ENCODE results near the gene BDKRB1.
A peak's percentile ranks its signal among the peaks of the same experiment; 100 is the strongest.

BDKRB1 gene

DNA sequence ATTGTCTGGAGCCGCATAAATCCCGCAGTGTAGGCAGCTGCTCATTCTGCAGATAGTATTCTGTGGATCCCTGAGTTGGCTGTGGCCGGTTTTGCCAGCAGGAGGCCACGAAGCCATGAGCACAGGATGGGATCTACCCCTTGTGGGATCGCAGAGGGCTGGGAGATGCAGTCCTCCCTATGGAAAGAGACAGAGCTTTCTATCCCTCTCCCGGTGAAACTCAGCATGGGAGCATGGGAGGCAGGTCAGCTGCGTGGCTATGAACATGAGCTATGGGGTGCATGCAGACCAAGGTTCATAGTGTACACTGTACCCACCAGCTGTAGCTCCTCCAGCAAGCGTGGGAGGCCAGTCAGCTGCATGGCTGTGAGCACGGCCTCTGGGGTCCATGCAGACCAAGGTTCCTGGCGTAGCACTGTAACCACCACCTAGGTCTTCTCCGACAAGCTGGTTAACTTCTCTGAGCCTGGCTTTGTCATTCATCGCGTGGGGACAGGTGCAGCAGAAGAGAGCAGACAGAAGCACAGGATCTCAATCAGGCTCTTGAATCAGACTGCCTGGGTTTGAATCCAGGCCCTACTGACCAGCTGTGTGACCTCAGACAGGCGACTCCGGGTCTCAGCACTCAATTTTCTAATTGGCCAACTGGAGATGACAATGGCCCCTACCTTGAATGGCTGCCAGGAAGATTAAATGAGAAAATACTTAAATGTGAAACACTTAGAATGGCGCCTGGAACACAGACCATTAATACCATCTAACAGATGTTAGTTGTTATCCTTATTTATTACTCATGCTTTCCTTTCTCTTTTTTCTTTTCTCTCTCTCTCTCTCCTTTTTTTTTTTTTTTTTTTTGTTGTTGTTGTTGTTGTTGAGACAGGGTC, 6.0 kb downstream of the BDKRB1 start:
- DNase-seq = no peak

DNA sequence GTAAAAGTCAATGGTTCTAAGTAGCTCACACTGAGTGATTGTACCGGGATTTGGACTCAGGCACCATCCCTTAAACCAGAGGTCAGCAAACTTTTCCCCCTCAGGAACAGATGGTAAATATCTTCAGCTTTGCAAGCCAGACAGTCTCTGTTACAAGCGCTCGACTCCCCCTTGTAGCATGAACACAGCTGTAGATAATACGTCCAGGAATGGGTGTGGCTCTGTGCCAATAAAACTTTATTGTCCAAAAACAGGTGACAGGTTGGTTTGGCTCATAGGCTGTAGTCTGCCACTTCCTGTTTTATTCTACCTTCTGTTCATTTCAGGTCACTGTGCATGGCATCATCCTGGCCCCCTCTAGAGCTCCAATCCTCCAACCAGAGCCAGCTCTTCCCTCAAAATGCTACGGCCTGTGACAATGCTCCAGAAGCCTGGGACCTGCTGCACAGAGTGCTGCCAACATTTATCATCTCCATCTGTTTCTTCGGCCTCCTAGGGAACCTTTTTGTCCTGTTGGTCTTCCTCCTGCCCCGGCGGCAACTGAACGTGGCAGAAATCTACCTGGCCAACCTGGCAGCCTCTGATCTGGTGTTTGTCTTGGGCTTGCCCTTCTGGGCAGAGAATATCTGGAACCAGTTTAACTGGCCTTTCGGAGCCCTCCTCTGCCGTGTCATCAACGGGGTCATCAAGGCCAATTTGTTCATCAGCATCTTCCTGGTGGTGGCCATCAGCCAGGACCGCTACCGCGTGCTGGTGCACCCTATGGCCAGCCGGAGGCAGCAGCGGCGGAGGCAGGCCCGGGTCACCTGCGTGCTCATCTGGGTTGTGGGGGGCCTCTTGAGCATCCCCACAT, 7.6 kb downstream of the BDKRB1 start:
- DNase-seq = no peak

DNA sequence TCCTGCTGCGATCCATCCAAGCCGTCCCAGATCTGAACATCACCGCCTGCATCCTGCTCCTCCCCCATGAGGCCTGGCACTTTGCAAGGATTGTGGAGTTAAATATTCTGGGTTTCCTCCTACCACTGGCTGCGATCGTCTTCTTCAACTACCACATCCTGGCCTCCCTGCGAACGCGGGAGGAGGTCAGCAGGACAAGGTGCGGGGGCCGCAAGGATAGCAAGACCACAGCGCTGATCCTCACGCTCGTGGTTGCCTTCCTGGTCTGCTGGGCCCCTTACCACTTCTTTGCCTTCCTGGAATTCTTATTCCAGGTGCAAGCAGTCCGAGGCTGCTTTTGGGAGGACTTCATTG, 8.2 kb downstream of the BDKRB1 start:
- no peak for DNase-seq

DNA sequence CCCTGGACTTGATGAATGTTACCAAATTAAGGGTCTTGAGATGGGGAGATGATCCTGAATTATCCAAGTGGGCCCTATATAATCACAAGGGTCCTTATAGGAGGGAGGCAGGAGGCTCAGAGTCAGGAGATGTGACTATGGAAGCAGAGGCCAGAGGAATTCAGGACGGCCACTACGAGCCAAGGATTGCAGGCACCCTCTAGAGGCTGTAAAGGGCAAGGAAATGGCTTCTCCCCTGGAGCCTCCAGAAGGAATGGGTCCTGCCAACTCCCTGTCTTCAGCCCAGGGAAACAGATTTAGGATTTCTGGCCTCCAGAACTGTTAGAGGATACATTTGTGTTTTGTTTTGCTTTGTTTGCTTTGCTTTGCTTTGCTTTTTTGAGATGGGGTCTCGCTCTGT, 8.8 kb downstream of the BDKRB1 start:
- no peak for DNase-seq

DNA sequence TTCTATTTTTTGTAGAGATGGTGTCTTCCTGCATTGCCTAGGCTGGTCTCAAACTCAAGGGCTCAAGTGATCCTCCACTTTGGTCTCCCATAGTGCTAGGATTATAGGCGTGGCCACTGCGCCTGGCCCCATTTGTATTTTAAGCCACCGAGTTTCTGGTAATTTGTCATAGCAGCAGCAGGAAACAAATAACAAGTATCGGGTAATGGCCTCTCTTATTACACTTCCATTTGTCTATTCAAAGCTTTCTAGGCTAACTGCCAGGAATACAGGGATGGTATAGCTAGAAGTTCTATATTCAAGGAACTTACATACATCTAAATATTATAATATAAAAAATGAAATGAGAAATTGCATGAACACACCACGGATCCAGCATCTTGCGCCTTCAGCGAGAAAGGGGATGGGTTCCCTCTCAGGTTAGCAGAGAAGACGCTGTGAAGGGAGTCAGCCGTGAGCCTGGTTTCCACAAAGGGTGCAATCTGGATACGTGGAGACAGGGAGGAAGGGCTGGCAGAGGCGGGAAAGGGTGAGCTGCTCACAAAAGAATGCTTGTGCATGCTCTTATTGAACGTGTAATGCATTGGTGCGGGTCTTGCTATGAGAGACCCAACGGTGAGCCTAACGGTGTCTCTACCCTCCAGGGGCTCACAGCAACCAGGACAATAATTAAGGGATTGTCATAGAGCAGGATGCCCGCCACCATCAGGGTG, 9.5 kb downstream of the BDKRB1 start:
- peak; percentile 52 for DNase-seq

DNA sequence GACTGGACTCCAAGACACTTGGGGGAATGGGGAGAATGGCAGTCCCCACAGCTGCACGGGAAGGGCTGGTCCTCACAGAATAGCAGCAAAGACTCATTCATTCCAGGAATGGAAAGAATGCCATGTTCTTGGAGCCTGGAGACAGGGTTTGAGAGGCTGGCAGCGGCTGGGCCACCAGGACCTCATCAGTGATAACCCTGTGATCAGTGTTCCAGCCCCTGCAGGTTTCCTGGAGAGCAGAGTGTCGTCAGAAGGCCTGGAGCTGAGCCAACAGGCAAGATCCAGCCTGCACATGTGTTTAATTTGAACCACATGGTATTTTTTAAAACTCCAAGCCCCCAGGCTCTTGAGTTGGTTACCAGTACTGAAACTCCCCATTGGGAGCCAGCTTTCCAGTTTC, 11.3 kb downstream of the BDKRB1 start:
- DNase-seq = peak; percentile 67

DNA sequence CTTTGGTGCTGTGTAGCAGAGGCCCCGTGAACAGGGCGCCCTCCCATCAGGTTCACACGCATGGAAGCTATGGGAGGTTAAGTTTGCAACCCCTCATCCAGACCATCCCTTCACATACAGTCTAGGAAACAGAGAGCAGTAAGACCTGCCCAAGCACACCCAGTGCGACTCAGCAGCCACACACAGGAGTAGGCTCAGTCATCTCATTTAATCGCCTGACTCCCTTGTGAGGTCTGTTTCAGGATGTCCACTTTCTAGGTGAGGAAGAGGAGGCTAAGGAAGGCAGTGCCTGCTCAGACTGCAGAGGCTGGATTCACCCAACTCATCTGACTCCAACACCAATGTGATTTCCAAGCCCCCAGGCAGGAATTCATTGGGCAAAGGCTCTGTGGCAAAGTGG, 11.9 kb downstream of the BDKRB1 start:
- DNase-seq = no peak

DNA sequence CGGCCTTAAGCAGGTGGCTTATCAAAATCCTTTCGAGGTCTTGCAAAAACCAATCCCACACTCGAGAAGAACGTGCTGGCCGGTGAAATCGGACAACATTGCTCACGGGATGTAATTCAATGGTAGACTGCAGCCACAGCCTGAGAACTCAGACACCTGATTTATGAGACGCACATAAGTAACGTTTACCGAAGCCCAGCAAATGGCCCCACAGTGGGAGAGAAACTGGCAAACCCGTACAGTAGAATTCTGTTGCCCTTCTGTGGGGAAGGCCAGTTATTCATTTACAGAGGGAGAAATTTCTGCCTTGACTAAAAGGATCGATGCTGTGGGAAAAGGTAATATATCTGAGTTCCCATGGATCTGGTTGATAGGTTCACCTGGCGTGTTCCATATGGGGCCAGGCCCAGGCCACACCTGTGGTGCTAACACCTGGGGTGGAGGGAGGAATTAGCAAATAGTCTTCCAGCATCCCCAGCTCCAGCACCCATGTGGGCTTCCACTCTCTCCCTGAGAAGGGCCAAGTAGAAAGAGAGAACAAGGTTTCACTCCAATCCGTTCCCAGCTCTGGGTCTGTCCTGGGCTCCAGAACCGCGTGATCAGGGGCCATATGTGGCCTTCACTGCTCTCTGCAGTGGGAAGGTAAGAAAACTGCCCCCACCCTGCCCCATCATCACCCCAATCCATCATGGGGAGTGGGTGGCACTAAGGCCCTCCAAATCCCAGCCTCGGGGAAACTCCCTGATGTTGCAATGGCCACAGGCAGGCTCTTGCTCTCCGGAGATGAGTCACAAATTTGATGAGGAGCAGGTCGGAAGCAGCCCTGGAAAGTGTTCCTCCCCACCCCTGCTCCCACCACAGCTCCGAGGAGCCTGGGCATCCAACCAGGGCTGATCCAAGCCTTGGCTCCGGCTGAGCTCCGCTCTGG, 12.7 kb downstream of the BDKRB1 start:
- no peak for DNase-seq

DNA sequence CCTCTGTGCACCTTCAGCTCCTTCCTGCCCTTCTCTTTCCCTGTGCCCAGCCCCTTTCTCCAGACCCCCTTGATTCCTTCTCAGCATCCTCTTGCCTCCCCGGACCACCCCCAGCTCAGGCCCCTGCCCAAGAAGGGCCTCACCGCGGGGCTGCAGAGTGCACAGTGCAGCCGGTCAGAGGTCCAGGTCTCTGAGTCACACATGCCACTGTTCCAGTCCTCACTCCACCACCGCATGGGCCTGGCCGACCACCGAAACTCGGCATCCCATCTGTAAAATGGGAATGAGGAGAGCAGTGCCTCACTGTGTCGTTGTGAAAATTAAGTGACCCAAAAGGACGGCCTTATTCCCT, 13.3 kb downstream of the BDKRB1 start:
- DNase-seq = no peak

DNA sequence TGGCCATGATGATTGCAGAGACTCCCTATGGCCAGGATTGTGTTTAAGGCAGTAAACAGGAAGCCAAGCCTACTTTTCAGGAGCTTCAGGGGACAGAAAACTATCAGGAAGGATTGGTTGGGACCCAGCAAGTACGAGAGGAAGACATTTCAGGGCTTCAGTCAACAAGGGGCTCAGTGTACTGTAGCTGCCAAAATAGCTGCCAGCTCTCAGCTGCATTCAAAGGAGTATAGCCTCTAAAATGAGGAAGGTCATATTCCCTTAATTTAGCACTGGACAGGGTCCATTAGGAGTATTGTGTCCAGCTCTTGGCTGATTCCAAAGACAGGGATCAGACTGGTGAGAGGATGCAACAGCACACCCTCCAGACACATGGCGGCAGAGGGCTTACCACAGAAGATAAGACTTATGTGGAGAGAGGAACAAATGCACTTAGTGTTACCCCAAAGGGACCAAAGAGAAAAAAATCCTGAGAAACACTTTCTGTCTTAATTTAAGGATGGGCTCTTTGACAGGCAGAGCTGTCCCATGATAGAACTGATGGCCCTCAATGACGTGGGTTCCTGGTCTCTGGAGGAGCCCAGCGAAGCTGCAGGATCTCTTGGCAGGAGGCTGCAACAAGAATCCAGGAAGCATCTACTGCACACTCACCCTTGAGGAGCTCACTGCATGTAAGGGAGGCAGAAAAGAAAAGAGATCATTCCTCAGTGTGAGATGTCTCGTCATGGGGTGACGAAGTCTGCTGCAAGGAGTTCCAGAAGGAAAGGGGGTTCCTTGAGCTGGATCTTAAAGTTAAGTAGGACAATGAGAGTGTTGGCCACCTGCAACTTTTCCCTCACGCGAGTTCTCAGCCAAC, 14.8 kb downstream of the BDKRB1 start:
- no peak for DNase-seq

DNA sequence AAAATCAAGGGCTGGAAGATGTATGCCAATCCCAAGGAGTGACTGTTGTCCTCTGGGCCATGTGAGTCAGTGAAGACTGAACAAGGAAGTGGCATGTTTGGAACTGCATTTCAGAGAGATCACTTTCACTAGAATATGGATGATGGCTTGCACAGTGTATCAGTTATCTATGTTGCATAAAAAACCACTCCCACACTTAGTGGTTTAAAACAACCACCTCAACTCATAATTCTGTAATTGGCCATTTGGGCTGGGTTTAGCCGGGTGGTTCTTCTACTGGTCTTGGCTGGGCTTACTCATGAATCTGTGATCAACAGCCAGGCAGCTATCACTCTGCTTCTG, 15.4 kb downstream of the BDKRB1 start:
- no peak for DNase-seq

DNA sequence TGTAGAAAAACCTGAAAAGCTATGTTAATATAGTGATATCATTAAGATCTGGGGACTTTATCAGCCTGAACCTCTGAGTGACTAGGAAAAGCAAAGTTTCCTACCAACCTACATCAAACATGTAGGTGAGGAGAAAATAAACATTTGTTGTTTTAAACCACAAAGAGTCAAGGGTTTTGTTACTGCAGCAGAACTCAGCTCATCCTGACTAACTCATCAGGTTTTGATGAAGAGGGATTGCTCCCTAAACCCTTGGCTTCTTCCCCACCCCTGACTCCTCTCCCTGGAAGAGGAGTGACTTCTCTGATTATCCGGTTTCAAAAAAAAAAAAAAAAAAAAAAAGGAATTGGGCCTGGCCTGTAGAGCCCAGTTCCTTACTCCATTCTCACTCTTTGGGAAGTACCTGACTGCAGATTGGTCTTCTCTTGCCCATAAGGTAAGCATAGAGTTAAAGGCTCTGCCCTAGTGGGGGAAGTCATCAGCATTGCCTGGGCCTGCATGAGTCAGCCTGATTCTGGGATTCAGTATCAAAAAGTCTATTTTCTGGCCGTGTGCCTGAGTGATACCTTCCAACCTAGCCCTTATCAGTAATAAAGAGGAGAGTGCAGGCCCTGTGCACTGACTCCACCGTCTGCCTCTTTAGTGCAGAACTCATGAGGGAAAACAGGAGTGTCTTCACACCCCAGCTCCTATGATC, 16.9 kb downstream of the BDKRB1 start:
- DNase-seq = no peak

DNA sequence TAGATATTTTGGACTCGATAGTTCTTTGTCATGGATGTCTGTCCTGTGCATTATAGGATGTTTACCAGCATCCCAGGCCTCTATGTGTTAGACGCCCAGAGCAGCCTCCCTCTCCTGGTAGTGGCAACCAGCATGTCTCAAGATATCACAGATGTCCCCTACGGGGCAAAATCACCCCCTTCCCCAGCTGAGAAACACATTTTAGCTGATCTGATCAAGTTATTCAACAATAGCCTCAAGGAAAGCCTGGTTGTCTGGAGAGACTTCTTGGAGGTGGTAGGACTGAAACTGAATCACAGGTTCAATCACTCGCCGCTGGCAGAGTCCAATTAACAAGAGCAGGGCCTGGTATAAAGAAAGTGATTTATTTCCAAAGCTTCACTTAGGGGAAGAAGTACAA, 17.6 kb downstream of the BDKRB1 start:
- no peak for DNase-seq

DNA sequence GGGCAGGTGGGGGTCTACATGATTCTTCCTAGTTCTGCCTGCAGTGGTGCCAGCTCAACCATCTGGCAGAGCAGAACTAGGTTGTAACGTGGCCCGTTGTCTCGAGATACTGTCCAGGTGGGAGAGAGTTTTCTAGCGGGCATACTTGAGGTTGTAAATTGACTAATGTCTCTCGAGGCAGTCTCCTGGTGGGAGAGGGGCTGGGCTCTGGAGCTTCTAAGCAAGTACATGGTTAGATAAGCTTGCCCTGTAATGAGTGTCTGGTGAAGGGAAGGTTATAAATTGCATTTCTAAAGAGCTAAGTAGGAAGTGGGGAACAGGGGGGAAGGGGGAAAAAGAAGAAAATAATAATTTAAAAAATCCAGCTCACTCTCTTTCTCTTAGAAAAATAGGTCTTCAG, 18.1 kb downstream of the BDKRB1 start:
- no peak for DNase-seq

DNA sequence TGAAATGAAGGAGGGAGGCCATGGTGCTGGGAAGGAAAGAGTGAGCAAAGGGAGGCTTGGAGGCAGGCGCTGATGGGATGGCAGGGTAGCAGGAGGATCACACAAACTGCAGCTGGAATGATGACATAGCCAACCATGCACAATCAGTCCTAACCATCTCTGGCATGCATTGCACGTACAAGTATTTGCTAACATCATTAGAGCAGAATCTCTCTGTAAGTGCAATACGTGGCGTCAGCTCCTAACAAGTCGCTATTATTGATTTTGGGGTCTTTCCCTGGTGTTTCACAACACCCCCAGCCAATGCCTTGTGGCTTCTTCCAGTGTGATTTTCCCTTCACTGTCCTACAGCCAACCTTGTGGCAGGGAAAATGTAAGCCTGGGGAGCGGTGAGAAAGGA, 18.5 kb downstream of the BDKRB1 start:
- DNase-seq = no peak

DNA sequence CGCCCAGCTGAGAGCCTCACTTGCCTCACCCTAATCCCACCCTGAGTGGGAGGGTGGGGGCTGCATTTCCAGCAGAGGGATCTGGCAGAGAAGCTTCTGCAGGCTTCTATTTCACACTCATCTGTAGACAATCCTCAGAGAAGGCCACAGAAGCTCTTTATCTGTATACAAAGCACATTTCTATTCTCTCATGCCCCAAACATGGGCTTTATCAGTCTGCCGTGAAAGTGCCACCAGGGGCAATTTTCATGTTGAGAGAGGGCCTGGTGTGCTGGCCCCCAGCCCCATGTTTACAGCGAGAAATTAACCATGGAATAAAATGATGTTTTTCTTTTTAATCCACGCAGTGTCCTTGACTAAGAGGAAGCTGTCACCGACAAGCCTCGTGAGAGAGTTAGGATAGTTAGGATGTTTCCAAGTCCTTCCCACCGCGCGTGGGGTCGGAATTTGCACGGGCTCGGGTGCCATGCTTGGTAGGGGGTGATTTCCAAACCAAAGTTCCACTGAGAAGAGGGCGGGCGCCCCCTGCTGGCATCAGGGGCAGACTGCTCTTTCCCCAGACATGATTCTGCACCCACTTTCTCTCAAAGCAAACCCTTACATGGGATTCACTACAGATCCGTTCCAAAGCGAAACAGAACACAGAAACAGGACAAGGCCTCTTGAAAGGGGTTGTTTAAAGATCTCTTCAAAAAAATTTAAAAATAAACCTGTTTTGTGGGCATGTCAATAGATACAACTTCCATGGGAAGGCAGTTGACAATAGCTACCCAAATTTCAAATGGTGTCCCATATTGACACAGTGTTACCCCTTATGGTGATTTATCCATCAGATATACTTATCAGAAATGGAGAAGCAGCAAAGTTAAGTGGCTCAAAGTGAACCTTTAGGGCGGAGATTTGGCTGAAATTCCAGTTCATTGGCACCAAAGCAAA, 19.4 kb downstream of the BDKRB1 start:
- peak; percentile 55 for DNase-seq

DNA sequence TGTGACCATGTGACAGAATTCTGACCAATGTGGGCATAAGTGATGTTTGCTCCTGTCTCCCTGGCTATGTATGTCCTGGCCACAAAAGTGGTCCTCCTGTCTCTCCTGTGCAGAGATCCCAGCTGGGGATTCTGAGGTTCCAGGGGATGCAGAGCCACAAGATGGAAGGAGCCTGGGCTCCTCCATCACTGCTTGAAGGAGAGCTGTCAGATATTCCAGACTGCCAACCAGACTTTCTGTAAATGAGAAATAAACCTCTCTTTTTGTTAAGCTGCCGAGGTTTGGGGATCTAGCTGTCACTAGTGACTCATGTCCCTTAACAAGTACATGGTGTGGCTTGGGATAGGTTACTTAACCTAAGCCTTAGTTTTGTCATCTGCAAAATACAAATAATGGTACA, 21.9 kb downstream of the BDKRB1 start:
- DNase-seq = no peak

DNA sequence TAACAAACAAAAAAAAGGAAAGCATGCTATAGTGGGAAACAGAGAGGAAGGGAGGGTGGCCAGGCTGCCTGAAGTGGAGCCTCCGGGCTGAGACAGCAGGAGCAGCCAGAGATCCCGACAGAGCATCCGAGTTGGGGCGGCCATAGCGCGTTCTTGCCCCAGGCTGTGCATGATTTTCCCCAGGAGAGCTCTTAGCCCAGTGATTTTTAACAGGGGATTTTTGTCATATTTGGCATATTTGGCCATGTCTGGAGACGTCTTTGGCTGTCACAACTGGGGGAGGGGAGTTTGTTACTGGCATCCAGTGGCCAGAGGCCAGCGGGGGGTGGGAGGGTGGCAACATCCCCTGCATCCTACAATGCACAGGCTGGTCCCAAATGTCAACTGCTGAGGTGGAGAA, 23.6 kb downstream of the BDKRB1 start:
- DNase-seq = no peak

DNA sequence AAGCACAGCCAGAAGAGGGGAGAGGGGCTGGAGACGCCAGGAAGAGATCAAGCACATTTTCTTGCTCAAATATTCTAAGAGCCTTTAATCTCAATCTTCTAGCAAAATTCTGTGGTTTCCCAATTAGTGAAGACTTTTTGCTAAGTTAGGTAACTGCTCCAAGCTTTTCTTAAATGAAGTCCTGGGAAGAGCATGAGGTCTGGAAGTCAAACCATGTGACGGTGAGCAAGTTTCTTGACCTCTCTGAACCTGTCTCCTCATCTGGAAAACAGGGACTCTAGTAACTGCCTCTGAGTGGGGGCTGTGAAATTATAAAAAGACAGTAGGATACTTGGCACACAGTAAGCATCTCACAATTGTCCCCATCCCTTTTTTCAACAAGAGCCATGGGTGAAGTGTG, 24.1 kb downstream of the BDKRB1 start:
- no peak for DNase-seq

DNA sequence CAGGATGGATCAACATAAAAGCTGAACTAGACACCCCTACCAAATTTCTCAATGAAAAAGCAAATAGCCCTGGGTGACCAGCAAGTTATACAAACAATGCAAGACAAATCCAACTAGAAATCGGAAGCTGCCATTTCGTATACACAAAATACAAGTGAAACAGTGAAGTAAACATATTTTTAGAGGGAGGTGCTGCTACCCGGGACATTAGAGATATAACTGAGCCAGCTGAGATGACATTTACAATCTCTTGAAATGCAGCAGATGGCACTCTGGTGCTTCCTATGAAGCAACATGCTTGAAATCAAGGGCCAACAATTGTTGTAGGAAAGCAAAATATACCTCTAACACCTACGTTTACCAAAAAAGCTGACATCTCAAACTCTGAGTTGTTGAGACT, 25.5 kb downstream of the BDKRB1 start:
- DNase-seq = no peak

Data from NCI-H1436 (cell line).